ENCODE data around the gene COL4A4.

The COL4A4 gene

GRCh38 chr2:227117027-227117426 is 47.0 kb downstream of the COL4A4 start:
- no peaks in the 10 kb centered on the region for H3K4me1 ChIP-seq (ENCODE audit: control insufficient read depth, insufficient read depth, low read length)
- ChIA-PET POLR2A (no interaction called here), CTCF (no interaction called here)
- H3K4me3 ChIP-seq (ENCODE audit: low read depth, low read length) = no peak overlapping the region
- TF ChIP-seq ZNF132 (tag by site-specific recombination; IDR thresholded peaks at IDR 0.05; ENCODE audit: borderline replicate concordance) (no peak), ZNF560 (tag by site-specific recombination; IDR thresholded peaks at IDR 0.05; ENCODE audit: borderline replicate concordance) (no peak), ZNF555 (tag by site-specific recombination; conservative IDR thresholded peaks at IDR 0.05) (no peak), KLF17 (tag by site-specific recombination; IDR thresholded peaks at IDR 0.05) (no peak), FEZF1 (tag by site-specific recombination; IDR thresholded peaks at IDR 0.05) (no peak), OSR2 (tag by site-specific recombination; IDR thresholded peaks at IDR 0.05) (no peak), SETDB1 (IDR thresholded peaks at IDR 0.05; ENCODE audit: insufficient read length, low read length) (no peak)
- H3K9me3 ChIP-seq (ENCODE audit: control insufficient read depth, insufficient read depth, low read depth, low read length) = no peaks in the 10 kb centered on the region
- no peaks in the 10 kb centered on the region for H3K36me3 ChIP-seq (ENCODE audit: control insufficient read depth in 2 of 2, insufficient read depth in 1 of 2, low read length in 2 of 2)
- no peak overlapping the region for H3K27ac ChIP-seq (ENCODE audit: extremely low read depth, low read depth, low read length)

GRCh38 chr2:227115761-227116160 is 48.2 kb downstream of the COL4A4 start:
- Histone ChIP-seq H3K27ac (ENCODE audit: extremely low read depth, low read depth, low read length) (no peak overlapping the region), H3K36me3 (ENCODE audit: control insufficient read depth in 2 of 2, insufficient read depth in 1 of 2, low read length in 2 of 2) (no peaks in the 10 kb centered on the region), H3K4me1 (ENCODE audit: control insufficient read depth, insufficient read depth, low read length) (no peaks in the 10 kb centered on the region), H3K4me3 (ENCODE audit: low read depth, low read length) (no peak overlapping the region), H3K9me3 (ENCODE audit: control insufficient read depth, insufficient read depth, low read depth, low read length) (no peaks in the 10 kb centered on the region)
- TF ChIP-seq KLF8 (tag by site-specific recombination; IDR thresholded peaks at IDR 0.05) (no peak), MYNN (tag by site-specific recombination; IDR thresholded peaks at IDR 0.05; ENCODE audit: borderline replicate concordance) (no peak), ZNF704 (tag by site-specific recombination; IDR thresholded peaks at IDR 0.05) (no peak), ZBTB11 (tag by site-specific recombination; conservative IDR thresholded peaks at IDR 0.05; ENCODE audit: low read depth) (no peak), ZNF521 (tag by site-specific recombination; IDR thresholded peaks at IDR 0.05) (no peak), ZNF645 (tag by site-specific recombination; IDR thresholded peaks at IDR 0.05) (no peak), TCF7L2 (IDR thresholded peaks at IDR 0.05; ENCODE audit: borderline replicate concordance, low read depth, low read length) (no peak), ZFP37 (tag by site-specific recombination; IDR thresholded peaks at IDR 0.05) (no peak), ZNF776 (tag by site-specific recombination; IDR thresholded peaks at IDR 0.05; ENCODE audit: borderline replicate concordance) (no peak), ZNF514 (tag by site-specific recombination; IDR thresholded peaks at IDR 0.05) (no peak), GLIS1 (tag by site-specific recombination; IDR thresholded peaks at IDR 0.05) (no peak), ZNF785 (tag by site-specific recombination; IDR thresholded peaks at IDR 0.05) (no peak), ZNF624 (tag by site-specific recombination; IDR thresholded peaks at IDR 0.05) (no peak), ZNF658 (tag by site-specific recombination; IDR thresholded peaks at IDR 0.05) (no peak), ELK4 (IDR thresholded peaks at IDR 0.05; ENCODE audit: borderline replicate concordance, low read depth, low read length) (no peak)
- ChIA-PET POLR2A (no interaction called here), CTCF (interaction anchor here (0.8 kb wide), 1 partner anchor 122 kb away, joined by 6 read pairs; no protein-coding TSS in a partner anchor)

Data from HEK293 (cell line).